ENCODE results near the gene SLCO2A1. TPM values are rescaled to one million over a fixed set of nuclear protein-coding genes. Genes with fewer than 3 reads are reported as not detected.

The SLCO2A1 gene
- total and polyA plus RNA-seq, 2 of the 4 experiments (the other 2 are of a cell fraction): under 0.01 to 1.5 TPM

DNA sequence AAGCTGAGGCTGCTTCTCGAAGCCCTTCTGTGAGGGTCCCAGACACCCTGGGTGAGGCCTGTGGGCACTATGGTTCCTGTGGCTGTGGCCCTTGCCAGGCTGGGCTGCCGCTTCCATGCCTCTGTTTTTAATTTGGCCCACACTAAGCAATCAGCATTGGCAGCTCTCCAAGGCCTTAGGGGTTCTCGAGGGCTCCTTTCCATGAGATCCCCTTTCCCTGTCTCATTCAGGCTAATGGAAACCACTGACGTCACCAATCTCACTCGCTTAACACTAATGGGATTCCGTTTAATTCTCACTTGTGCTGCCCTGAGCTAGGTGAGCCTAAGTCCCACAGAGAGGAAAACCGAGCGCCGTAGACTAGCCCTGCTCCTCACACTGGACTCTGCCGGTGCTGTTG is 73.8 kb downstream of the SLCO2A1 start:
- no peaks in the 10 kb centered on the region for H3K4me1 ChIP-seq (ENCODE audit: control insufficient read depth, insufficient read depth, low read length)
- H3K14ac ChIP-seq (replicated peaks; ENCODE audit: low read depth, low read length): no peak overlapping the region
- WGBS, 2 experiments (ENCODE audit: extremely low coverage in 2 of 2, insufficient read length in 1 of 2): 80% methylated on average over 2 of the region's 10 CpGs; no CpG with 5 or more reads in 1 of the 2 experiments
- no peak overlapping the region for H3K4ac ChIP-seq (ENCODE audit: low read depth, low read length)
- no TSS peak for BruUV-seq (replicated peaks)
- intact Hi-C loops (cut with micrococcal nuclease) (loop anchor here (1.0 kb wide), 1 partner anchor 40 kb away; no protein-coding TSS in a partner anchor), dilution Hi-C loops (cut with HindIII; ENCODE audit: low sequenced_read_pairs, unreplicated experiment) (no loop called here), in situ Hi-C loops (cut with MboI; ENCODE audit: low sequenced_read_pairs) (no loop called here)
- no peaks in the 10 kb centered on the region for H3K79me1 ChIP-seq (ENCODE audit: low read depth in 1 of 2, low read length in 2 of 2)
- H4K91ac ChIP-seq (ENCODE audit: insufficient read depth, low read depth, low read length): no peak overlapping the region
- no peaks in the 10 kb centered on the region for H3K9me1 ChIP-seq (ENCODE audit: insufficient read depth, low read length)
- no peaks in the 10 kb centered on the region for H3K27me3 ChIP-seq (ENCODE audit: control insufficient read depth, insufficient read depth, low read length)
- peaks cover 6% of the 10 kb centered on the region; the same call in 1 of the 2 replicates for H3K9me3 ChIP-seq (ENCODE audit: control insufficient read depth, insufficient read depth, low read length)
- no peak for ATAC-seq (ENCODE audit: low read depth)
- no peak overlapping the region for H2BK15ac ChIP-seq (ENCODE audit: low read depth, low read length)
- H2AK9ac ChIP-seq (replicated peaks; ENCODE audit: low read depth, low read length, poor library complexity): no peak overlapping the region
- no peak overlapping the region for H3K4me3 ChIP-seq (ENCODE audit: insufficient read depth, low read depth, low read length)
- no peak overlapping the region for H3K56ac ChIP-seq (ENCODE audit: extremely low read depth, insufficient read depth, low read length)
- no peak overlapping the region for H4K8ac ChIP-seq (ENCODE audit: low read depth in 2 of 2, low read length in 2 of 2)
- POLR2A ChIA-PET (ENCODE audit: unreplicated experiment): interaction anchor here (0.6 kb wide), 1 partner anchor 220 kb away, joined by 3 read pairs; no protein-coding TSS in a partner anchor
- no peak overlapping the region for H3K9ac ChIP-seq (ENCODE audit: low read depth, low read length)
- H2BK20ac ChIP-seq (ENCODE audit: low read depth, low read length): no peak overlapping the region
- no peak overlapping the region for H2BK5ac ChIP-seq (ENCODE audit: low read depth, low read length, poor library complexity, severe bottlenecking)
- DNase-seq: no peak
- H3K23ac ChIP-seq (ENCODE audit: low read depth, low read length): no peak overlapping the region
- CTCF ChIA-PET: interaction anchor here (0.7 kb wide), 1 partner anchor 282 kb away, joined by 3 read pairs; no protein-coding TSS in a partner anchor
- no peak overlapping the region; the same call in 1 of the 2 replicates for H2AK5ac ChIP-seq (ENCODE audit: low read depth, low read length)
- H3K27ac ChIP-seq (ENCODE audit: insufficient read depth, low read length): no peak overlapping the region
- H2BK120ac ChIP-seq (ENCODE audit: low read depth, low read length): no peak overlapping the region
- H3K4me2 ChIP-seq (ENCODE audit: low read depth, low read length): no peak overlapping the region
- H3K36me3 ChIP-seq (ENCODE audit: control insufficient read depth, insufficient read depth, low read length): no peaks in the 10 kb centered on the region
- TF ChIP-seq BHLHE40 (IDR thresholded peaks at IDR 0.05; ENCODE audit: low read depth, low read length): no peak
- TF ChIP-seq MAFK (IDR thresholded peaks at IDR 0.05; ENCODE audit: low read depth, low read length): no peak
- TF ChIP-seq, protein P1, sequence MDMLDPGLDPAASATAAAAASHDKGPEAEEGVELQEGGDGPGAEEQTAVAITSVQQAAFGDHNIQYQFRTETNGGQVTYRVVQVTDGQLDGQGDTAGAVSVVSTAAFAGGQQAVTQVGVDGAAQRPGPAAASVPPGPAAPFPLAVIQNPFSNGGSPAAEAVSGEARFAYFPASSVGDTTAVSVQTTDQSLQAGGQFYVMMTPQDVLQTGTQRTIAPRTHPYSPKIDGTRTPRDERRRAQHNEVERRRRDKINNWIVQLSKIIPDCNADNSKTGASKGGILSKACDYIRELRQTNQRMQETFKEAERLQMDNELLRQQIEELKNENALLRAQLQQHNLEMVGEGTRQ (IDR thresholded peaks at IDR 0.05; ENCODE audit: low read depth, low read length): no peak
- no peak for TF ChIP-seq NFE2L2 (IDR thresholded peaks at IDR 0.05; ENCODE audit: low read depth, low read length)
- TF ChIP-seq CEBPB (IDR thresholded peaks at IDR 0.05; ENCODE audit: low read depth, low read length): no peak
- TF ChIP-seq POLR2A (IDR thresholded peaks at IDR 0.05; ENCODE audit: low read depth, low read length): no peak
- H4K5ac ChIP-seq (ENCODE audit: low read depth, low read length): no peak overlapping the region
- H4K20me1 ChIP-seq (ENCODE audit: insufficient read depth, low read length): no peaks in the 10 kb centered on the region
- H3K18ac ChIP-seq (ENCODE audit: low read depth, low read length): no peak overlapping the region
- no peak overlapping the region for H2AFZ ChIP-seq (replicated peaks; ENCODE audit: low read length, poor library complexity)
